T-helper 1 cell (primary cell): ENCODE results near the gene ESM1.

Experiments
- DNase-seq, 5 donors: peaks; one replicate each; pipeline ENCODE4 v3.0.0-alpha.2; 2012 to 2020

The ESM1 gene

GRCh38 chr5:54981928-54982327 lies 3.5 kb downstream of the ESM1 start:
- no peak for DNase-seq

GRCh38 chr5:54975701-54976100 lies 9.7 kb downstream of the ESM1 start:
- no peak for DNase-seq

- DNase-seq: no peak
Measured at GRCh38 chr5:54969856-54970828, 15.3 kb downstream of the ESM1 start.

- no peak for DNase-seq
Measured at GRCh38 chr5:54969242-54969641, 16.2 kb downstream of the ESM1 start.

- DNase-seq: no peak
Measured at GRCh38 chr5:54965806-54966205, 19.6 kb downstream of the ESM1 start.

- DNase-seq: no peak
Measured at GRCh38 chr5:54964405-54964804, 21.0 kb downstream of the ESM1 start.

GRCh38 chr5:54959673-54960418 lies 25.5 kb downstream of the ESM1 start:
- DNase-seq: peak in 1 of 5 donors; percentile 27

- no peak for DNase-seq
Measured at GRCh38 chr5:54956922-54957321, 28.5 kb downstream of the ESM1 start.

- DNase-seq: no peak
Measured at GRCh38 chr5:54947187-54947586, 38.2 kb downstream of the ESM1 start.

GRCh38 chr5:54946306-54946819 lies 39.0 kb downstream of the ESM1 start:
- no peak for DNase-seq

GRCh38 chr5:54944364-54944763 lies 41.0 kb downstream of the ESM1 start:
- peak in 4 of 5 donors; percentile 5 to 56 (median 32) for DNase-seq

- DNase-seq: no peak
Measured at GRCh38 chr5:54942064-54942778, 43.2 kb downstream of the ESM1 start.

GRCh38 chr5:54936201-54936600 lies 49.2 kb downstream of the ESM1 start:
- no peak for DNase-seq

- no peak for DNase-seq
Measured at GRCh38 chr5:54932789-54933188, 52.6 kb downstream of the ESM1 start.

GRCh38 chr5:54930736-54931135 lies 54.7 kb downstream of the ESM1 start:
- no peak for DNase-seq
